ENCODE results near the gene SPIRE2.
"Not testable (repeated sequence)": the region's sequence is repeated elsewhere in the genome, so short reads cannot be mapped to it uniquely, and the experiment has no call there.

Gene SPIRE2

GRCh38 chr16:89806589-89807193 lies 21.6 kb upstream of the SPIRE2 start:
- not testable (repeated sequence) for DNase-seq (ENCODE audit: low read depth, low spot score)

GRCh38 chr16:89808475-89808874 lies 19.8 kb upstream of the SPIRE2 start:
- no peak for DNase-seq (ENCODE audit: low read depth, low spot score)

DNA sequence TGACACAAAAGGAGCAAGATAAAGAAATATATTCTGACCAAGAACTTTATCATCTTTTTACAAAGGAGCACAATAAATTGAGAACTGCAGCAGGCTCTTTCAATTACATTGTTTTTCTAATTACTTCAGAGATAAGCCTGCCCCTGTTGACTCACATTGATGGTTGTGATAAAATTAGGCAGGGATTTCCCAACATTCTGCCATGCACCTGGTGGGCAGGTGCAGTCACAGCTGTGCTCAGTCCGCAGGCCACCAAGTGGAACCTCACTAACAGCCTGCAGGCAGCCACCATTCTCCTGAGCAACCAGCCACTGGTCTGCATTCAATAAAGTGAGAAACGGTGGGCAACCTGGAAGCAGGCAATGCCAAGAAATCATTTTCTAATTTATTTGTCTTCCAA lies 17.0 kb upstream of the SPIRE2 start:
- DNase-seq (ENCODE audit: low read depth, low spot score) = no peak

- peak; percentile 54 for DNase-seq (ENCODE audit: low read depth, low spot score)
Observed at GRCh38 chr16:89815639-89816348, 12.5 kb upstream of the SPIRE2 start.

DNA sequence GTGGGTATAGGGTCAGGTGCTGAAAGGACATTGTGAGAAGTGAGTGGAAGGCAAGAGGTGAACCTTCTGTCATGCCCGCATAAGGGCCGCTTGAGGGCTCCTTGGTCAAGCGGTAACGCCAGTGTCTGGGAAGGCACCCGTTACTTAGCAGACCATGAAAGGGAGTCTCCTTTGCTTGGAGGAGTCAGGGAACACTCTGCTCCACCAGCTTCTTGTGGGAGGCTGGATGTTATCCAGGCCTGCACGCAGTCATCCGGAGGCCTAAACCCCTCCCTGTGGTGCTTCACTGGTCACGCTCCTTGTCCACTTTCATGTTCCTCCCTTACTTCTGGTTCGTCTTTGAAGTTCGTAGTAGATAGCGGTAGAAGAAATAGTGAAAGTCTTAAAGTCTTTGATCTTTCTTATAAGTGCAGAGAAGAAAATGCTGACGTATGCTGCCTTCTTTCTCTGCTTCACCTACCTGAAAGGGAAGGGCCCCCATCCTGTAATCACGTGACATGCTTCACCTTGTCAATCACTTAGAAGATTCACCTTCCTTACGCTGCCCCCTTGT lies 9.3 kb upstream of the SPIRE2 start:
- DNase-seq (ENCODE audit: low read depth, low spot score) = peak; percentile 58

DNA sequence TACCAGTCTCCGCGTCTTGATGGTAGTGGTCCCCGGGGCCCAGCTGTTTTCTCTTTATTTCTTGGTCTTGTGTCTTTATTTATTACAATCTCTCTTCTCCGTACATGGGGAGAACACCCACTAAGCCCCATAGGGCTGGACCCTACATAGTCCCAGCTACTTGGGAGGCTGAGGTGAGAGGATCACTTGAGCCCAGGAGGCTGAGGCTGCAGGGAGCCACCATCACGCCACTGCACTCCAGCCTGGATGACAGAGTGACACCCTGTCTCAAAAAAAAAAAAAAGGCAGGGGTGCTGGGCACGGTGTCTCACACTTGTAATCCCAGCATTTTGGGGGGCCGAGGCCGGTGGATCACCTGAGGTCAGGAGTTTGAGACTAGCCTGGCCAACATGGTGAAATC lies 8.8 kb upstream of the SPIRE2 start:
- DNase-seq (ENCODE audit: low read depth, low spot score) = not testable (repeated sequence)

- no peak for DNase-seq (ENCODE audit: low read depth, low spot score)
Observed at GRCh38 chr16:89821438-89822187, 6.7 kb upstream of the SPIRE2 start.

DNA sequence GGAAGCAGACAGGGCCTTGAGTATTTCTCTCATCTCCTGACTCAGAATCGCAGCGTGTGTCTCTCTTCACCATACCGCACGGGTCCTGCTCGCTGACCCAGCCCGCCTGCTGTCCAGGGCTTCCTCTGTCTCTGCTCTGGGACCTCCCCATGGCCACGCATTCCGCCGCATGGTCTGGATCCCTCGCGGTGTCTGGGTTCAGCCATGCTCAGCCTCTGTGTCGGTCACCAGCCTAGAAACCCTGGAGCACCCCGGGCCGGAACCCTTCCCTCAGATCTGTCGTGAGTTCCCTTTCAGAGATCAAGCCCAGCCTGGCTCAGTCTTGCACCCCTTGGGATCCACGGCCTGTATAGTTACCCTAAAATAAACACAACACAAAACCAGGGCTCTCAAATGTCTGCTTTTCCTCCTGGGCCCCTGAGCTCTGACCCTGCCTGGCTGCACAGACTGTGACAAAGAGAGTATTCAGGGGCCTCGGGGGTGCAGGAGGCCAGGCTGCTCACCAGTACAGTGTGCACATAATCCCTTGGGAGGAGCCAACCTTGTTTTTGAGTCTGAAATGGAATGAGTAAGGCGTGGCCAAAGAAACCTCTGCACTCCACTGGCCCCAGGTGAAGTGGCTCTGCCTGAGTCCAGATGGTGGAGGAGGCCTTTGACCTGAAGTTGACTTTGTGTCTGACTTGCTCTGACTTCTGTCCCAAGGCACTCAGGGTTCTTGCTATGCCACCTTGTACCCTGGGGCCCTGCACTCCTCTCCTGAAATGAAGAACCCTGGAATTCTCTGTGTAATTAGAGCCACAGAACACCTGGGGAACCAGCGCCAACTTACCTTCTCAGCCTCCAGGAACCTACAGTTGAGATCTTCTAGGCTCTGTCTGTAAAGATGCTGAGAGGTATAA lies 5.8 kb upstream of the SPIRE2 start:
- peak; percentile 58 for DNase-seq (ENCODE audit: low read depth, low spot score)

DNA sequence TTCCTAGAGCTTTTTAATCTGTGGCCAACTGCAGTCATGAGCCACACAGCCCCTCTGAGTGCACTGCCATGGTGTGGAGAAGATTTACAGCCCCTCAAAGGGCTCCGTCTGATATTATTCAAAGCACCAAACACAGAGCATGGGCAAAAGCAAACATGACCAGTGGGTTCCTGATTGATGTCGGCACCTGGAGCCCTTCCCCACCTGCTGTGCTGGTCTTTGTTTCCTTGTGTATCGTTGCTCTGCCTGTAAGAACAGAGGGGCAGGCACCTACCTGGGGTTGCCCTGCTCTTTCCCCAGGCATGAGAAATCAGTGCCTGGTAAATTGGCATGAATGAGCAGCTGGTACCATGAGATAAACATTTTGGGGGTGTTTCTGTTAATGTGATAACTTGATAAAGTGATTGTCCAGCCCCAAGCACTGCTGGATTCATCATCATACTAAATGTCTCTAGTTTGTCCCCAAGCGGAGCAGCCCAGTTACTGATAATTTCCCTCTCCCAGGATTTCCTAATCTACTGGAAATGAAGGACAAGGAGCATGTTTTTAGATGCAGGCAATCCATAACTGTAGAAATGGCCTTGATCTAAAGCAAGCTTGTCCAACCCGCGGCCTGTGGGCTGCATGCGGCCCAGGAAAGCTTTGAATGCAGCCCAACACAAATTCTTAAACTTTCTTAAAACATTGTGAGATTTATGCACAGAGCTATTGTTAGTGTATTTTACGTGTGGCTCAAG lies 5.0 kb upstream of the SPIRE2 start:
- DNase-seq (ENCODE audit: low read depth, low spot score) = peak; percentile 60

DNA sequence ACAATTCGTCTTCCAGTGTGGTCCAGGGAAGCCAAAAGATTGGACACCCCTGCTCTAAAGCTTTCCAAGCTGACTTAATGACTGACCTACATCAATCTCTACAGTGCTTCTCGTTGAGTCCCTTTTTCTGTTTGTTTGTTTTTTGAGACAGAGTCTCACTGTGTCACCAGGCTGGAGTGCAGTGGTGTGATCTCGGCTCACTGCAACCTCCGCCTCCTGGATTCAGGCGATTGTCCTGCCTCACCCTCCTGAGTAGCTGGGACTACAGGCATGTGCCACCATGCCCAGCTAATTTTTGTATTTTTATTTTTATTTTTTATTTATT lies 4.5 kb upstream of the SPIRE2 start:
- DNase-seq (ENCODE audit: low read depth, low spot score) = not testable (repeated sequence)

DNA sequence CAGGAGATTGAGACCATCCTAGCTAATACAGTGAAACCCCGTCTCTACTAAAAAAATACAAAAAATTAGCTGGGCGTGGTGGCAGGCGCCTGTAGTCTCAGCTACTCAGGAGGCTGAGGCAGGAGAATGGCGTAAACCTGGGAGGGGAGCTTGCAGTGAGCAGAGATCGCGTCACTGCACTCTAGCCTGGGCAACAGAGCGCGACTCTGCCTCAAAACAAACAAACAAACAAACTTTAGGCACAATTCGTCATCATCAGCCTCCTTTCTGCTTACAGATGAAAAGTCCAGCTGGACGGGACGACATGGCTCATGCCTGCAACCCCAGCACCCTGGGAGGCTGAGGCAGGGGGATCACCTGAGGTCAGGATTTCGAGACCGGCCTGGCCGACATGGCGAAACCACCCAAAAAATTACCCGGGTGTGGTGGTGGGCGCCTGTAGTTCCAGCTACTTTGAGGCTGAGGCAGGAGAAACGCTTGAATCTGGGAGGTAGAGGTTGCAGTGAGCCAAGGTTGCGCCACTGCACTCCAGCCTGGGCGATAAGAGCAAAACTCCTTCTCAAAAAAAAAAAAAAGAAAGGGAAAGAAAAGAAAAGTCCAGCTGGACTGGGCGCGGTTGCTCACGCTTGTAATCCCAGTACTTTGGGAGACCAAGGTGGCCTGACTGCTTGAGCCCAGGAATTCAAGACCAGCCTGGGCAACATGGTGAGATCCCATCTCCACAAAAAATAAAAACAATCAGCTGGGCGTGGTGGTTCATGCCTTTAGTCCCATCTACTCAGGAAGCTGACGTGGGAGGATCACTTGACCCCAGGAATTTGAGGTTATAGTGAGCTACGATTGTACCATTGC lies 1.5 kb upstream of the SPIRE2 start:
- no peak for DNase-seq (ENCODE audit: low read depth, low spot score)

- DNase-seq (ENCODE audit: low read depth, low spot score) = peak; percentile 67
Observed at GRCh38 chr16:89827383-89828198, 684 bp upstream of the SPIRE2 start.

- DNase-seq (ENCODE audit: low read depth, low spot score) = no peak
Observed at GRCh38 chr16:89828870-89829629, 775 bp downstream of the SPIRE2 start.

- no peak for DNase-seq (ENCODE audit: low read depth, low spot score)
Observed at GRCh38 chr16:89829630-89830437, 1.6 kb downstream of the SPIRE2 start.

DNA sequence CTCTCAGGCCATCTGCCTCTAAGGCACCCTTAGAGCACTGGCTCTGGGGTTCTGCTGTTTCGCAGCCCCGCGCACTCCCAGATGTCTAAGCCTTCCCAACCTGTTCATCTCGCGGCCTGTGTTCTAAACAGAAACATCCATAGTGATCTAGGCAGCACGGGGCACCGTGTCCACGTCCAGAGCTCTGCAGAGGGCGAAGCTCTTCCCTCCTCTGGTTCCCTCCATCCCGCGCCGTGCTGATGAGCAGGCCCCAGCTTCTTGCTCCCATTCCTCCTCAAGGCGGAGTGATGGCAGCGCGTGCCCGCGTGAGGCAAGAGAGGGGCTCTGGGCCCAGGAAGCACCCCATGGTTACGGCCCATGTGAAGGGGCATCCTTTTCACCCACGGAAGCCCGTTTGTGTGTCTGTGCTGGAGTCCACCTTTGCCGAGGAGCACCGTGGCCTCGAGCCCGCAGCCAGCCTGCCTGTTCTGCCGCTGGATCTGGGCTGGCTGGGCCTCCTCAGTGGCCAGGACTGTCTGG lies 3.6 kb downstream of the SPIRE2 start:
- DNase-seq (ENCODE audit: low read depth, low spot score) = no peak

DNA sequence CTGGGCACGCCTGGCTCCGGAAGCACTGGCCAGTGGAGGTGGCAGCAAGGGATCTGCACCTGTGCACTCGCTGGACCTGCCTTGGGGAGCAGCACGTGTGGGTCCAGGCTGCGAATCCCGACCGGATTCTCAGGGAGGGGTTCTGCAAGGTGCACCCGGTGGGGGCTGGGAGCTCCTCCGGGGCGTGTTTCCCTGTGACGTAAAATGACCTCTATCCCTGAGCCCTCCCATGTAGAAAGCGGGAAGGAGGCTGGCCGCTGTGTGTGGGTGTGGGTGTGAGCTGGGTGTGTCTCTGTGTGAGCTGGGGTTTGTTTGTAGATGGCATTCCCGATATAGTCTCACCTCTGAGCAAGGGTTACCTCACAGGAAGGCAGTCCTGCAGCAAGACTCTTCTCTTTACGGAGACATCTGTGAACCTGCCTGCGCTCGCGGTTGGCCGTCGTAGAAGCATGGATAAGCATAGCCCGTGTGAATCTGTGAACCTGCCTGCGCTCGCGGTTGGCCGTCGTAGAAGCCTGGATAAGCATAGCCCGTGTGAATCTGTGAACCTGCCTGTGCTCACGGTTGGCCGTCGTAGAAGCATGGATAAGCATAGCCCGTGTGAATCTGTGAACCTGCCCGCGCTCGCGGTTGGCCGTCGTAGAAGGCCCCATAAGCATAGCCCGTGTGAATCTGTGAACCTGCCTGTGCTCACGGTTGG lies 5.5 kb downstream of the SPIRE2 start:
- peak; percentile 51 for DNase-seq (ENCODE audit: low read depth, low spot score)

Data from ELF-1 (cell line).